Measurements from ENCODE around the gene CCDC187. TPM values are rescaled to one million over a fixed set of nuclear protein-coding genes. Genes with fewer than 3 reads are reported as not detected.

Gene CCDC187
- total and polyA plus RNA-seq, 2 of the 8 experiments (the other 6 are each of a cell fraction or from before 2014, with no cell fraction given) = 0.02 TPM; not detected in 1

DNA sequence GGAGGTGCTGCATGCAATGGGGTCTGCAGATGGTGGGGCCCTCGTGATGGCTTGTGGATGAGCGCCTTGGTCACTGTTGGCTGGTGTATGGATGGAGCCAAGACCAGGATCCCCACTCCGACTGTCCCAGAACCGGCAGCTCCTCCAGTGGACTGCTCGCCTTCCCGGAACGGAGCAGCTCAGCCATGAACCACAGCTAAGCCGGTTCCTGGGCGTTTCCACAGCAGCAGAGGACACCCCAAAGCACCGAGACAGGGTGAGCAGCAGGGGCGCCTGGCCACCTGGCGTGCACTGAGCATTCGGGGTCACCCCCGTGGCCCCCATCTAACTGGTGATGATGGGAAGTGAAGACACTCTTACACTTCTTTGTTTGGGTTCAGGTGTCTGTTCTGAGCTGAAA lies 26.1 kb downstream of the CCDC187 start:
- TF ChIP-seq, protein P1, sequence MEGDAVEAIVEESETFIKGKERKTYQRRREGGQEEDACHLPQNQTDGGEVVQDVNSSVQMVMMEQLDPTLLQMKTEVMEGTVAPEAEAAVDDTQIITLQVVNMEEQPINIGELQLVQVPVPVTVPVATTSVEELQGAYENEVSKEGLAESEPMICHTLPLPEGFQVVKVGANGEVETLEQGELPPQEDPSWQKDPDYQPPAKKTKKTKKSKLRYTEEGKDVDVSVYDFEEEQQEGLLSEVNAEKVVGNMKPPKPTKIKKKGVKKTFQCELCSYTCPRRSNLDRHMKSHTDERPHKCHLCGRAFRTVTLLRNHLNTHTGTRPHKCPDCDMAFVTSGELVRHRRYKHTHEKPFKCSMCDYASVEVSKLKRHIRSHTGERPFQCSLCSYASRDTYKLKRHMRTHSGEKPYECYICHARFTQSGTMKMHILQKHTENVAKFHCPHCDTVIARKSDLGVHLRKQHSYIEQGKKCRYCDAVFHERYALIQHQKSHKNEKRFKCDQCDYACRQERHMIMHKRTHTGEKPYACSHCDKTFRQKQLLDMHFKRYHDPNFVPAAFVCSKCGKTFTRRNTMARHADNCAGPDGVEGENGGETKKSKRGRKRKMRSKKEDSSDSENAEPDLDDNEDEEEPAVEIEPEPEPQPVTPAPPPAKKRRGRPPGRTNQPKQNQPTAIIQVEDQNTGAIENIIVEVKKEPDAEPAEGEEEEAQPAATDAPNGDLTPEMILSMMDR (IDR thresholded peaks at IDR 0.05; ENCODE audit: control extremely low read depth in 1 of 3, insufficient read depth in 1 of 3, low read depth in 1 of 3, low read length in 3 of 3) = peak in 1 of 3 experiments; percentile 39; a peak in 1 of 4 replicates
- TF ChIP-seq SP2 (IDR thresholded peaks at IDR 0.05; ENCODE audit: low read length) = no peak
- Histone ChIP-seq H3K79me1 (ENCODE audit: low read depth, low read length) (no peaks in the 10 kb centered on the region), H4K5ac (ENCODE audit: insufficient read length, low read depth, low read length) (no peak overlapping the region), H3K36me3 (ENCODE audit: control insufficient read depth in 2 of 4, insufficient read depth in 4 of 4, low read length in 3 of 4) (no peaks in the 10 kb centered on the region), H3K79me2 (ENCODE audit: control insufficient read depth in 1 of 2, insufficient read depth in 2 of 2, low read length in 2 of 2) (no peaks in the 10 kb centered on the region), H2AK5ac (ENCODE audit: low read depth, low read length) (no peak overlapping the region), H2BK15ac (ENCODE audit: low read length) (no peak overlapping the region), H3K4ac (replicated peaks; ENCODE audit: insufficient read length, low read depth, low read length) (no peak overlapping the region), H3K27ac (ENCODE audit: low read depth, low read length) (no peak overlapping the region), H4K8ac (ENCODE audit: extremely low read depth, insufficient read depth, low read length) (no peak overlapping the region), H2BK12ac (ENCODE audit: low read depth, low read length) (no peak overlapping the region), H2BK120ac (replicated peaks; ENCODE audit: low read depth, low read length) (no peak overlapping the region), H2BK5ac (ENCODE audit: low read depth, low read length) (no peak overlapping the region), H3K9ac (replicated peaks in 1 of 4; ENCODE audit: extremely low read depth in 1 of 4, low read depth in 3 of 4, low read length in 3 of 4) (no peak overlapping the region), H3K18ac (ENCODE audit: extremely low read depth, low read length) (no peak overlapping the region), H3K4me3 (ENCODE audit: extremely low read depth in 1 of 4, insufficient read depth in 2 of 4, low read depth in 3 of 4, low read length in 4 of 4) (no peak overlapping the region), H3K4me2 (ENCODE audit: insufficient read depth in 1 of 2, low read depth in 2 of 2, low read length in 2 of 2) (no peak overlapping the region), H3K4me1 (replicated peaks in 1 of 4; ENCODE audit: control insufficient read depth in 3 of 4, insufficient read depth in 4 of 4, low read length in 3 of 4) (no peaks in the 10 kb centered on the region; a peak in 2 of 7 replicates), H3K27me3 (replicated peaks in 1 of 4; ENCODE audit: control insufficient read depth in 3 of 4, extremely low read depth in 1 of 4, insufficient read depth in 3 of 4, low read length in 3 of 4) (no peaks in the 10 kb centered on the region), H3K23me2 (ENCODE audit: low read depth, low read length) (no peaks in the 10 kb centered on the region), H3K23ac (ENCODE audit: insufficient read length) (no peak overlapping the region), H3K9me3 (ENCODE audit: insufficient read depth in 2 of 2, low read depth in 1 of 2, low read length in 1 of 2) (no peaks in the 10 kb centered on the region), H3K14ac (ENCODE audit: insufficient read length) (no peak overlapping the region), H2BK20ac (ENCODE audit: low read length) (no peak overlapping the region), H3K56ac (replicated peaks; ENCODE audit: insufficient read length, low read depth, low read length) (no peak overlapping the region), H4K20me1 (replicated peaks in 1 of 2; ENCODE audit: control insufficient read depth in 1 of 2, insufficient read depth in 2 of 2, low read length in 2 of 2) (no peaks in the 10 kb centered on the region), H2AFZ (ENCODE audit: low read length) (no peak overlapping the region), H4K91ac (replicated peaks; ENCODE audit: insufficient read length, low read length) (no peak overlapping the region)
- no peak for DNase-seq (ENCODE audit: low read depth in 1 of 2, low spot score in 2 of 2)
- ChIA-PET POLR2A (ENCODE audit: partially characterized antibody) (interaction anchor here (0.7 kb wide), 1 partner anchor 261 kb away, joined by 3 read pairs; no protein-coding TSS in a partner anchor), CTCF (ENCODE audit: partially characterized antibody) (interaction anchor here (0.8 to 3.0 kb wide), 17 partner anchors 10 to 263 kb away, joined by 3 to 21 read pairs (median 5); partner anchors contain the start of gene CCDC187)
- no peak for FAIRE-seq
- WGBS, 2 experiments (ENCODE audit: extremely low coverage in 1 of 2, insufficient coverage in 1 of 2, insufficient read length in 1 of 2, insufficient replicate concordance in 2 of 2, low coverage in 1 of 2, low lambda C conversion rate in 2 of 2, missing lambda C conversion rate in 1 of 2) = 88% methylated on average over 12 of the region's 14 CpGs; no CpG with 5 or more reads in 1 of the 2 experiments
